ENCODE data around the gene CMTM2.
"Not testable (repeated sequence)": the region's sequence is repeated elsewhere in the genome, so short reads cannot be mapped to it uniquely, and the experiment has no call there.

The CMTM2 gene

DNA sequence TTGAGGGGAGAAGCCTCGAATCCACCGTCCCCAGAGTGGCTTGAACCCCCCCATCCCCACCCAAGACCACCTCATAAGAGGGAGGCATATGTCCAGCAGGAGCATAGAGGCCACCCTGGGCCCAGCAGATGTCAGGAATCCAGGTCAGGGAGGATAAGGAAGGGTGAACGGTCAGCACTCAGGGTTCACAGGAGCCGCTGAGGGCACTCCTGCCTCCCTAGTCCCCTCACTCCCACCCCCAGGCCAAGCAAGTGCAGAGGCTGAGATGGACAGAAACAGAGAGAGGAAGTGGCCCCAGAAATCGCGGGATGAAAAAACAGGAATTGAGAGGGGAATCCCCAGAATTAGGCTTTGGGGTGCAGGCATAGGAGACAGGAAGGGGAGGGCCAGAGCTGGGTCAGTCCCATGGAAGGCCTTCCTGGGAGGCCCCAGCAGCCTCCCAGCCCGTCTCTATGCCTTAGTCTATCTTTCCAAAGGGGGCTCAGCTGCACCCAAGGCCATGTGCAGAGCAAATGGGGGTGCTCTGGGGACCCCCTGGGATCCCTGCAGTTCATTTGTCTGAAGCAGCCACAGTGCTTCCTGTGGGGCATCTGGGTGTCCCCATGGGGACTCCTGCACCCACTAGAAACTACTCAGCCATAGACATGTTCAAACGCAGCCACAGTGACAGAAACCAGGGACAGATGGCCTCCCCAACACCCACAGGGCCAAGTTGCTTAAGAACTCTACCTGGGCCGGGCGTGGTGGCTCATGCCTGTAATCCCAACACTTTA, 26.9 kb downstream of the CMTM2 start:
- no peak for DNase-seq (ENCODE audit: low read depth in 3 of 3)

DNA sequence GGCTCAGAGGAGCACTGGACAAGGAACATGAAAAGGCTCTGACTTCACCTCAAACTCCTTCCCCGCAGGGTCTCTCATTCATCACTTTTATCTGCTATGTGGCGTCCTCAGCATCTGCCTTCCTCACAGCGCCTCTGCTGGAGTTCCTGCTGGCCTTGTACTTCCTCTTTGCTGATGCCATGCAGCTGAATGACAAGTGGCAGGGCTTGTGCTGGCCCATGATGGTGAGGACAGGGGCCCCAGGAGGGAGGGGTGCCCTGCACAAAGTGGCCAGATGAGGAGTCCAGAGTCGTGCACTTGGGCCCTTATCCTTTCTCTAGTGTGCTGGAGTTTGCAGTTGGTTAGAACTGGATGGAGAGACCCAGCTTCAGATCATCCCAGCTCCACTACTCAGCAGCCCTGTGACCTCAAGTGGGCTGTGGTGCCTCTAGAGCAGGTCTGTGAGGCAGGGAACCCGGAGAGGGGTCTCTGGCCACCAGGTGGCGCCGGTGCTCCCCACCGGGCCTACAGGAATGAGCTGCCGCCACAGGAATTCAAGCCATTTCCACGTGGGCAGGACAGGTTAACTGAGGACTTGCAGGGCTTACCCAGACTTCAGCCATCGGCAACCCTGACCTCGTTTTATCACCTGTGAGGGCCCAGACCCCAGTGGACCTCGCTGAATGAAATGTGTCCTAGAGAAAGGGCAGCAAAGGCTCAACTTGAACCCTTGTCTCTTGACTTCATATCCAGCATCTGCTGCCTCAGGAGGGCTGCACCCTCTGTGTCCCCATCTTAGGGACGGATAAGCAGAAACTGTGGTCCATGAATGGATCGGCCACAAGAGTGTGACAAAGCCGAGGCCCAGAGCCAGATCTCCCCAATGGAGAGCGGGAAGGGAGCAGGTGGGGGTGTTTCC, 29.2 kb downstream of the CMTM2 start:
- DNase-seq (ENCODE audit: low read depth in 3 of 3), result peak; percentile 72 to 87 (median 75)

DNA sequence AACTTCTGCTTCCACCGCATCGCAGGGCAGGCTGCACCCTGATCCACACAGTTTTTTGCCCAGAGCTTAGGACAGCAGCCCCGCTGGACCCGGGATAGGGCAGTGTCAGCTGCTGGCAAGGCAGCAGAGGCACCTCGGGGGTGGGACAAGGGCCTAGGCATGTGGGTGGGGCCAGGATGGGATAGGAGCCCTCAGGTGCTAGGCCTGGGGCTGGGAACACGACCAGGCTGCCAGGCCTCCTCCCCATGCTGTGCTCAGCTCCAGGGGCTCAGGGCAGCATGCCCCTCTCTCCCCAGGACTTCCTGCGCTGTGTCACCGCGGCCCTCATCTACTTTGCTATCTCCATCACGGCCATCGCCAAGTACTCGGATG, 29.9 kb downstream of the CMTM2 start:
- no peak for DNase-seq (ENCODE audit: low read depth in 3 of 3)

DNA sequence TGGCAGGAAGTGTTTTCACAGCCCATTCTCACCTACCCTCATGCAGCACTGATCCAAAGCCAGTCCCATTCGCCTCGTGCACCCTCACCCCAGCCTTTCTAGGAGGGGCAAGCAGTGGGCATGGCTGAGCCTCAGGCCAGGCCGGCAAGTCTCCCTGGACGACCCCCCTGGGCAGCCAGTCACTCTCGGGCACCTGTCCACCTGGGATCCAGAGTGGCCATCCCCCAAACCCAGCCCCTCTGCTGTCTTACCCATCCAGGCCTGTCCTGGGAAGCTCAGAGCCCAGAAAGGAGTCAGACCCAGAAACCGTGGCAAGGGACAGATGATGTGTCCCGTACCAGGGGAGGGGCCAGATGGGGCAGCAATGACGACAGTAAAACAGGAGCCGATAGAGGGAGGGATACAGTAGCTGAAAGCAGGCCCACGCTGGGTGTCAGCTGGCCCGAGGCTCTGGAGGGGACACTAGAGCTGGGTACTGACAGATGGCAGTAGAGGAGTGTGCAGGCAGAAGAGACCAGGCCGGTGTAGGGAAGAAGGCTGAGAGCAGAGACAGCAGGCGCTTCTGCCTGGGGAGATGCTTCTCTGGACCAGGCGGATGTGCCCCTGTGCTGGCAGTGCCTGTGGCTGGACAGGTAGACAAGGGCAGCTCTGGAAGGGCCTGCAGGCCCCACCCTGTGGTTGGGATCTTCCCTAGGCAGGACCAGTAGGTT, 31.0 kb downstream of the CMTM2 start:
- DNase-seq (ENCODE audit: low read depth in 3 of 3), result no peak

DNA sequence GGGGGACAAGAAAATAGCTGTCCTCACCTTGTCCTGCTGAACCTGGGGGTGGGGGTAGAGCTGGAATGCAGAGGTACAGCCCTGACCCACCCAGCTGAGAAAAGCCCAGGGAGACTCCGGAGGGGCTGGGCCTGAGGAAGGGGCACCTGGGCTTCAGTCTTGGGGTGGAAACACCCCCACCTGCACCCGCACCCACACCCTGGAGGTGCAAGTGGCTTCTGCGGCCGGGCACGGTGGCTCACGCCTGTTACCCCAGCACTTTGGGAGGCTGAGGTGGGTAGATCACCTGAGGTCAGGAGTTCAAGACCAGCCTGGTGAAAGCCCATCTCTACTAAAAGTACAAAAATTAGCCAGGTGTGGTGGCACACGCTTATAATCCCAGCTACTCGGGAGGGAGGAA, 32.6 kb downstream of the CMTM2 start:
- DNase-seq (ENCODE audit: low read depth in 3 of 3), result not testable (repeated sequence)

DNA sequence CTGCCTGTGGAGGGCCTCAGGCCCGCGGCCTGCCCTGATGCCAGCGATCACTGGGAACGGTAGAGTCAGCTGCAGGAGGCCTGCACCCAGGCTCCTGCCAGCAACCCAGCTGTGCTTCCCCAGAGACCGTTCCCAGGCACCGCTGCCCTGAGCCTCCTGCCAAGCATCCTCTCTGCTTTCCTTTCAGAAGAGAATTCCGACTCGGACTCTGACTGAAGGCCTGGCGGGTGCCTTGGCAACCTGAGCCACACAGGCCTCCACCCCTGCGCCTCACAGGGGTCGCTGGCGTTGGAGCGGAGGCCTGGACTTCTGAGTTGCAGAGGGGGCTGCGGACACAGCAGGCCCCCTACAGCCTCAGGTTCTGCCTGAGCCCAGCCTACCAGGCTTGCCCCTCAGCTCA, 33.2 kb downstream of the CMTM2 start:
- DNase-seq (ENCODE audit: low read depth in 3 of 3), result no peak

GRCh38 chr16:66614161-66614802, 35.0 kb downstream of the CMTM2 start:
- DNase-seq (ENCODE audit: low read depth in 3 of 3), result no peak

DNA sequence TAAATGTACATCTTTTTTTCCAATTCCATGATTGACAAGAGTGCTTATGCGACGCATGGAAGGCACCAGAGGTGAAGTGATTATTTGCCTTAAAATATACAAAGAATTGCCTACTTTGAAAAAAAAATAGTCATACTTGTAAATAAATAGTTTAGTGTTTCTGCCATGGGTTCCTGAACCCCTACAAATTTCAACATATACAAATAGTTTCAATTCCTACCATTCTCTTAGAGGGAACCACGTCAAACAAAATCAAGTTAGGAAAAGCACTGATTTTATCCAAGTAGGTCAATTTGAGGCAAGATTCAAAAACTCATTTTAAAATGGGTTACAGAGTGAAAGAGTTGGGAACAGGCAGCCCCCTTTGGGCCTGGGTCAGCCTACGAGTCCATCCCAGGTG, 36.9 kb downstream of the CMTM2 start:
- DNase-seq (ENCODE audit: low read depth in 3 of 3), result no peak

- DNase-seq (ENCODE audit: low read depth in 3 of 3), result no peak
Observed at GRCh38 chr16:66616592-66616991, 37.3 kb downstream of the CMTM2 start.

GRCh38 chr16:66617010-66617434, 37.8 kb downstream of the CMTM2 start:
- no peak for DNase-seq (ENCODE audit: low read depth in 3 of 3)

- no peak for DNase-seq (ENCODE audit: low read depth in 3 of 3)
Observed at GRCh38 chr16:66617728-66618127, 38.5 kb downstream of the CMTM2 start.

DNA sequence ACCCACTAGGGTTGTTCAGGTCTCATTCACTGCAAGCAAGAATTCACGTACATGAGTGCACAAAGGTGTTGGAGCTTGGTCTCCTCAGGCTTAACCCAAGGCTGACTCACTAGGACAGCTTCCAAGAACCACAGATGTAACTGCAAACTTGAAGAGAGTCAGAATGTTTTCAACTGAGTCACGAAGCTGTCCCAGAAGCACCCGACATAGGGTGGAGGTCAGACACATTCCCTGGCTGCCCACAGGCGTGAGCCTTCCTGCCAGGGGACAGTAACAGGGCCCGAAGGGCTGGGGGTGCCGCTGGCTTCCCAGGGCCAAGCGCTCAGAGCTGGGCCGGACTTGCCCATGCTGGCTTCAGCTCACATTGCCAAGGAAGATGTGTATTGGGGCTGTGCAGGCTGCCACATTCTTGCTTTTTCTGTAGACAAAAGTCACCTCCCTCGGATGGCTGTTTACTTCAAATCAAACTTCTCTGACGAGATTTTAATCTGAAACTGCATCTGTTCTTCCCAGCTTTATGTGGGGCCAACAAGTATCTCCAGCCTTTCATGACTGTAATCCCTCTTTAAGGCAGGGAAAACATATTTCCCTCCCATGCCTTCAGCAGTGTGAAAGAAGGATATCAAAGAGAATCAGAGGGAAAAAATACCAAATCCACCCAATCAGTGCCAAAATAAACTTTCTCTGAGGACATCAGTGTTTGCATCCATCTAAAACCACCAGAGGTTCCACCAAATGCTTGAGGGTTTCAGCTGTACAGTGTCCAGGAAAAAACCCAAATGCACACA, 39.5 kb downstream of the CMTM2 start:
- DNase-seq (ENCODE audit: low read depth in 3 of 3), result no peak

- DNase-seq (ENCODE audit: low read depth in 3 of 3), result no peak
Observed at GRCh38 chr16:66619534-66620428, 40.5 kb downstream of the CMTM2 start.

GRCh38 chr16:66620429-66620795, 41.1 kb downstream of the CMTM2 start:
- no peak for DNase-seq (ENCODE audit: low read depth in 3 of 3)

- DNase-seq (ENCODE audit: low read depth in 3 of 3), result no peak
Observed at GRCh38 chr16:66621973-66622372, 42.7 kb downstream of the CMTM2 start.

DNA sequence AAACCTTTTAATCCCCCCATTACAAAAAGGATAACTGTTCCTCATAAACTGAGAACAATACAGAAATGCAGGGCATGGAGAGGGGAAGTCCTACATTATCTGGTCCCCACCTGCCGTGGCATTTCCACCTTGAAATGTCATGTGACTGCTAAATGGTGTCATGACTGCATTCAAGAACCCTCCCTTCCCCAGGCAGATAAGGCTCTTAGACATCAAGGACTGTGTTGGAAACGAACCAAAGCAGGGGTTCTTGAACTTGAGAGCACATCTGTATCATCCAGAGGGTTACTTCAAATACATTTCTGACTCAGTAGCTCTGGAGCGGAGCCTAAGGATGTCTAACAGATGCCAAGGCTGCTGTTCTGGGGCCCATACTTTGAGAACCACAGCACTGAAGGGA, 43.6 kb downstream of the CMTM2 start:
- no peak for DNase-seq (ENCODE audit: low read depth in 3 of 3)

DNA sequence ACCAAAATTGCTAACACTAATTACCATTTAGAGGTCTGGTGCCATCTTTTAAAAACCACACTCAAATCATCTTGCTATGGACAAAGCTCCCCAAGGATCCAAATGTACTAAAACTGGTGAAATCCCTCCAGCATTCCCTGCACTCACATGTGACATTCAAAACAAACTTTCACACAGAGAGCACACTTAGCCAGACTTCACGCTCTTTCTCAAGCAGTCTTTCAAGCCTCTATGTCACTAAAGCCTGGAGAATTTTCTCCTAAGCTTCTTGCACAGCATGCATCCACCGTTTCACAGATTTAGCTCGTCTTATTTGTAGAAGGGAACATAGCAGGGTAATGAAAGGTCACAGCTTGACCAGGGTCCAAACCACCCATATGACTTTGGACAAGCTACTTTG, 44.5 kb downstream of the CMTM2 start:
- no peak for DNase-seq (ENCODE audit: low read depth in 3 of 3)

DNA sequence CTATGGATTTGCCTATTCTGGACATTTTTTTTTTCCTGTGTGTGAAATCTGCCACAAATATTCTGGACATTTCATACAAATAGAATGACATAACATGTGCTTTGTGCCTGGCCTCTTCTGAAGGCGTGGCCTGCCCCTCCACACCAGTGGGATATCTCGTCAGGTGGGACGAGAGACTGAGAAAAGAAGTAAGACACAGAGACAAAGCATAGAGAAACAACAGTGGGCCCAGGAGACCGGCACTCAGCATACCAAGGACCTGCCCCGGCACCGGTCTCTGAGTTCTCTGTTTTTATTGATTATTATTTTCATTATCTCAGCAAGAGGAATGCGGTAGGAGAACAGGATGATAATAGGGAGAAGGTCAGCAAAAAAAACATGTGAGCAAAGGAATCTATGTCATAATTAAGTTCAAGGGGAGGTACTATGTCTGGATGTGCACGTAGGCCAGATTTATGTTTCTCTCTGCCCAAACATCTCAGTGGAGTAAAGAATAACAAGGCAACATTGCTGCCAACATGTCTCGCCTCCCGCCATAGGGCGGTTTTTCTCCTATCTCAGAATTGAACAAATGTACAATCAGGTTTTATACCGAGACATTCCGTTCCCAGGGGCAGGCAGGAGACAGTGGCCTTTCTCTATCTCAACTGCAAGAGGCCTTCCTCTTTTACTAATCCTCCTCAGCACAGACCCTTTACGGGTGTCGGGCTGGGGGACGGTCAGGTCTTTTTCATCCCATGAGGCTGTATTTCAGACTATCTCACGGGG, 48.5 kb downstream of the CMTM2 start:
- not testable (repeated sequence) for DNase-seq (ENCODE audit: low read depth in 3 of 3)

DNA sequence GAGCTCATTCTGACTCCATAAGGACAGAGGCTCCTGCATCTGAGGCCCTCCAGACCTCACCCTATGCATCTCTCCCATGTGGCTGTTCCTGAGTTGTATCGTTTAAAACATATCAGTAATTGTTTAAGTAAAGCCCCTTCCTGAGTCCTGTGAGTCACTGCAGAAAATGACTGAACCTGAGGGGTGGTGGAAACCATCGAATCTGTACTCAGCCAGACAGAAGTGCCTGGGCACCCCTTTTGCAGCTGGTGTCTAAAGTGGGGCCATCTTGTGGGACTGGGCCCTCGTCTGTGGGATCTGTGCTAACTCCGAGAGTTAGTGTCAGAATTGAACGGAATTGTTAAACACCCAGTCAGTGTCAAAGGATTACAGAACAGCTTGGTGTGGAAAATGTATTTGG, 50.6 kb downstream of the CMTM2 start:
- DNase-seq (ENCODE audit: low read depth in 3 of 3), result no peak

All from stimulated activated CD4-positive, alpha-beta T cell treated with anti-CD3 and anti-CD28 coated beads, TNF-alpha, amount 100 ng/mL, for 24 hours (primary cell).